Activated T-helper 17 cell treated with anti-CD3 and anti-CD28 coated beads, Interleukin-2, amount 50 U/mL, for 72 hours (primary cell): ENCODE measurements around the gene EPAS1. TPM values are rescaled to one million over a fixed set of nuclear protein-coding genes. Genes with fewer than 3 reads are reported as not detected.

ENCODE experiments used
- ATAC-seq: fragments of 150-1000 bp; cut with Tn5 transposase; replicated peaks from 2 replicates; pipeline ENCODE4 v1.10.0; 2021; ENCODE audit warnings: mild to moderate bottlenecking, moderate library complexity
- H3K27ac Mint-ChIP-seq: one replicate; pipeline ENCODE4 v1.8.0; 2022; ENCODE audit warnings: mixed read lengths
- H3K27me3 Mint-ChIP-seq: one replicate; pipeline ENCODE4 v1.8.0; 2022; ENCODE audit warnings: mixed read lengths
- H3K36me3 Mint-ChIP-seq: one replicate; pipeline ENCODE4 v1.8.0; 2022; ENCODE audit warnings: low read depth, mild to moderate bottlenecking, mixed read lengths
- H3K4me1 Mint-ChIP-seq: one replicate; pipeline ENCODE4 v1.8.0; 2022; ENCODE audit warnings: mixed read lengths
- H3K4me3 Mint-ChIP-seq: one replicate; pipeline ENCODE4 v1.8.0; 2022; ENCODE audit warnings: mild to moderate bottlenecking, mixed read lengths
- H3K9me3 Mint-ChIP-seq: one replicate; pipeline ENCODE4 v1.8.0; 2022; ENCODE audit warnings: mixed read lengths
- total RNA-seq, 2 donors: library from RNA; stranded (reverse); gene quantifications; one replicate each; pipeline ENCODE4 v1.2.3, GENCODE V29; 2022

EPAS1 gene
- total RNA-seq, 2 donors from 2014 or later: 53.7 to 210 TPM

- ATAC-seq: no peak
- H3K9me3 Mint-ChIP-seq: no peaks in the 10 kb centered on the region
- H3K4me3 Mint-ChIP-seq: no peak overlapping the region
- H3K27ac Mint-ChIP-seq: no peak overlapping the region
- H3K36me3 Mint-ChIP-seq: no peaks in the 10 kb centered on the region
- peaks cover 3% of the 10 kb centered on the region for H3K4me1 Mint-ChIP-seq
- H3K27me3 Mint-ChIP-seq: peaks cover 6% of the 10 kb centered on the region
Observed at GRCh38 chr2:46400016-46400415, 102.8 kb downstream of the EPAS1 start.

DNA sequence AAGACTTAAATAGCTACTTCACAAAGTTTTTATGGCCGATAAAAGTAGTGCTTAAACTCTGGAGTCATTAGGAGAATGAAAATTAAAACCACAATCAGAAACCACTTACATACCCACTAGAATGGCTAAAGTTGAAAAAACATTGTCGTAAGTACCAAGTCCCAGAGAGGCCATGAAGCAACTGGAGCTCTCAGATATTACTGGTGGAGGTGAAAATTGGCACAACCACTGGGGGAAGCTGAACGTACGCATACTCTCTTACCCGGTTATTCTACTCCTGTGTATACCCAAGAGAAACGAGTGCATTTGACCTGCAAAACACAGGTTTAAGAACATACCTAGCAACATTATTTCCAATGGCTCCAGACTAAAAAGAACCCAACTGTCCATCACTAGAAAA is 105.7 kb downstream of the EPAS1 start:
- Mint-ChIP-seq H3K4me3 (no peak overlapping the region), H3K4me1 (no peaks in the 10 kb centered on the region), H3K27me3 (peaks cover under 1% of the 10 kb centered on the region), H3K9me3 (no peaks in the 10 kb centered on the region), H3K27ac (no peak overlapping the region), H3K36me3 (no peaks in the 10 kb centered on the region)
- ATAC-seq: no peak

- Mint-ChIP-seq H3K27ac (no peak overlapping the region), H3K36me3 (no peaks in the 10 kb centered on the region), H3K4me3 (no peak overlapping the region), H3K27me3 (peaks cover 4% of the 10 kb centered on the region), H3K4me1 (no peaks in the 10 kb centered on the region), H3K9me3 (no peaks in the 10 kb centered on the region)
- no peak for ATAC-seq
Observed at GRCh38 chr2:46404181-46404759, 107.1 kb downstream of the EPAS1 start.

GRCh38 chr2:46407852-46408455 is 110.7 kb downstream of the EPAS1 start:
- H3K4me3 Mint-ChIP-seq: no peak overlapping the region
- H3K27ac Mint-ChIP-seq: no peak overlapping the region
- no peaks in the 10 kb centered on the region for H3K4me1 Mint-ChIP-seq
- H3K36me3 Mint-ChIP-seq: no peaks in the 10 kb centered on the region
- no peaks in the 10 kb centered on the region for H3K9me3 Mint-ChIP-seq
- H3K27me3 Mint-ChIP-seq: peaks cover 4% of the 10 kb centered on the region
- ATAC-seq: no peak

- Mint-ChIP-seq H3K4me1 (no peaks in the 10 kb centered on the region), H3K27me3 (peaks cover 4% of the 10 kb centered on the region), H3K4me3 (no peak overlapping the region), H3K36me3 (no peaks in the 10 kb centered on the region), H3K9me3 (no peaks in the 10 kb centered on the region), H3K27ac (no peak overlapping the region)
- ATAC-seq: no peak
Observed at GRCh38 chr2:46409756-46410155, 112.5 kb downstream of the EPAS1 start.

- Mint-ChIP-seq H3K36me3 (no peaks in the 10 kb centered on the region), H3K4me1 (no peaks in the 10 kb centered on the region), H3K27me3 (peaks cover 4% of the 10 kb centered on the region), H3K27ac (no peak overlapping the region), H3K9me3 (peaks cover 6% of the 10 kb centered on the region), H3K4me3 (no peak overlapping the region)
- no peak for ATAC-seq
Observed at GRCh38 chr2:46410273-46411244, 113.4 kb downstream of the EPAS1 start.

DNA sequence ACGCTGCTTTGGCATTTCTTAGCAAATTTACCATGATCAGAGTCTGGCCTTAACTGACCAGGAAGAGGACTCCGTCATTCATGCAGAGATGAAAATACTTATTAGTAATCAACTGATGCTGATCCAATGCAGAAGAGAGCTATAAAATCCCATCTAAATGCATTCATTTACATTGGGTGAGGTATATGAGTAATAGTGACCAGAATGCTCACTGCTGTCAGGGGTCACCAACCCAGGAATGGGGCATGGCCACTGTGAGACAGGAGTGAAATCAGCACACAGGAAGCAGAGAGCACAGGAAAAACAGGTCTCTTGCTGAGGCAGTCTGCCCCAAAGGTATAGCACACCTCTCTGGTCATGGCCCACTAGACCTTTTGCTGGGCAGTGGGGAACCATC is 114.0 kb downstream of the EPAS1 start:
- no peak overlapping the region for H3K4me3 Mint-ChIP-seq
- no peak overlapping the region for H3K27ac Mint-ChIP-seq
- no peaks in the 10 kb centered on the region for H3K4me1 Mint-ChIP-seq
- peaks cover 9% of the 10 kb centered on the region for H3K9me3 Mint-ChIP-seq
- peaks cover 4% of the 10 kb centered on the region for H3K27me3 Mint-ChIP-seq
- no peaks in the 10 kb centered on the region for H3K36me3 Mint-ChIP-seq
- ATAC-seq: no peak

DNA sequence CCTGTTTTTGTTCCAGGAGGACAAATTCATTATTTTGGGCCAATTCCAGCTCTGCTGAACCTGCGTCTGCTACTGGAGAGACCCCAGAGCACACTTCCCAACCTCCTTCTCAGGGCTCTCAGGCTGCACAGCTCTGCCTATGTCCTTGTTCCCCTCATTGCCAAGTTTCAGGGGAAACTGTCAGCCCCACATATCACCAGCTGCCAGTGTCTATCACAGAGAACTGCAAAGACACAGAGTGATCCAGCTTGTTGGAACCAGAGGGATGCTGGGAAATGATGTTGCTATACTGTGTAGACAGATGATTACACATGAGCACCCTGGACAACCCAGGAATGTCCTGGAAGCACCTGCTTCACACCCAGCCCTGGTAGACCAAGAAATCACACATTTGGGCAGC is 114.8 kb downstream of the EPAS1 start:
- Mint-ChIP-seq H3K36me3 (no peaks in the 10 kb centered on the region), H3K4me1 (no peaks in the 10 kb centered on the region), H3K27me3 (peaks cover 4% of the 10 kb centered on the region), H3K4me3 (no peak overlapping the region), H3K27ac (no peak overlapping the region), H3K9me3 (peaks cover 10% of the 10 kb centered on the region)
- no peak for ATAC-seq

DNA sequence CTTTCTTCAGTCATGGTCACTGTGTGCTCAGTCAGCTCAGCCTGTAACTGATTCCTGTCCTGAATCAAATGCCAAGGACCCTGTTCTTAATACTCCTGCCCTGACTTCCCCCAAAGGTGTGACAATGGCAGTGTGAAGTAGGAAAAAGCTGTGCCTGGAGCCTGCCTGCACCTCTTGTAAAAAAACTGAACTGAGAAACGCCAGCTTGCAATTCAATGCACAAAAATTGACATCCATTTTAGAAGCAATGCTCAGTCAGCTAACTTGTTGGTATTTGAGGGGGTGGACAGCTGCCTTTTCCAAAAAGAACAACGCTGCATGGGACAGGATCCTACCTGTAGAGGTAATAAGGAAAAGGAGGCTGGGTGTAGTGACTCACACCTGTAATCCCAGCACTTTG is 115.9 kb downstream of the EPAS1 start:
- peaks cover under 1% of the 10 kb centered on the region for H3K27me3 Mint-ChIP-seq
- no peak overlapping the region for H3K4me3 Mint-ChIP-seq
- H3K36me3 Mint-ChIP-seq: no peaks in the 10 kb centered on the region
- ATAC-seq: no peak
- H3K27ac Mint-ChIP-seq: no peak overlapping the region
- no peaks in the 10 kb centered on the region for H3K4me1 Mint-ChIP-seq
- H3K9me3 Mint-ChIP-seq: peaks cover 10% of the 10 kb centered on the region

GRCh38 chr2:46413631-46414030 is 116.4 kb downstream of the EPAS1 start:
- peaks cover 10% of the 10 kb centered on the region for H3K9me3 Mint-ChIP-seq
- H3K27me3 Mint-ChIP-seq: no peaks in the 10 kb centered on the region
- no peaks in the 10 kb centered on the region for H3K36me3 Mint-ChIP-seq
- no peak overlapping the region for H3K27ac Mint-ChIP-seq
- no peak for ATAC-seq
- H3K4me3 Mint-ChIP-seq: no peak overlapping the region
- H3K4me1 Mint-ChIP-seq: no peaks in the 10 kb centered on the region

DNA sequence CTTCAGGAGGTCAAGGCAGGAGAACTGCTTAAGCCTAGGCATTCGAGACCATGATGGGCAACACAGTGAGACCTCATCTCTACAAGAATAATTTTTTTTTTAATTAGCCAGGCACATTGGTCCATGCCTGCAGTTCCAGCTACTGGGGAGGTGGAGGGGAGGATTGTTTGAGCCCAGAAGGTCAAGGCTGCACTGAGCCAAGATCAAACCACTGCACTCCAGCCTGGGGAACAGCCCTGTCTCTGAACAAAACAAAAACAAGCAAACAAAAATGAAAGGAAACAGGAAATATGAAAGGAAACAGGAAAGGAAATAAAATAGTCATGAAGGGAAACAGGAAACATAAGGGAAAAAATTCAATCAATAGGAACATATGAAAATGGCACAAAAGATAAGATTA is 117.5 kb downstream of the EPAS1 start:
- Mint-ChIP-seq H3K4me1 (no peaks in the 10 kb centered on the region), H3K27ac (no peak overlapping the region), H3K4me3 (no peak overlapping the region), H3K27me3 (no peaks in the 10 kb centered on the region), H3K9me3 (peaks cover 10% of the 10 kb centered on the region), H3K36me3 (no peaks in the 10 kb centered on the region)
- no peak for ATAC-seq

DNA sequence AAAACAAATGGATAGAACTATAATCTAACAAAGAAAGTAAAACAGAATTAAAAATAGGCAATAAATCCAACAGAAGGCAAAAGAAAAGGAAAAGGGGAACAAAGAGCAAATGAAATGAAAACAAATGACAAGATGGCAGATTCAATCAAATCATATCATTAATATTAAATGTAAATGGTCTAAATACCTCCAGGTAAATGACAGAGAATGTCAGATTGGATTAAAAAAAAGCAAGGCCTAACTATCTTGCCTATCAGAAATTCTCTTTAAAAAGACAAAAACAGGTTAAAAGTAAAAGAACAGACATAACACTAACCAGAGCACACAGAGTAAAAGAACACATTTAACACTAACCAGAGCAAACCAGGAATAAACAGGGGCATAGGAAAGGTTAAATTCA is 119.1 kb downstream of the EPAS1 start:
- H3K4me3 Mint-ChIP-seq: no peak overlapping the region
- H3K36me3 Mint-ChIP-seq: no peaks in the 10 kb centered on the region

DNA sequence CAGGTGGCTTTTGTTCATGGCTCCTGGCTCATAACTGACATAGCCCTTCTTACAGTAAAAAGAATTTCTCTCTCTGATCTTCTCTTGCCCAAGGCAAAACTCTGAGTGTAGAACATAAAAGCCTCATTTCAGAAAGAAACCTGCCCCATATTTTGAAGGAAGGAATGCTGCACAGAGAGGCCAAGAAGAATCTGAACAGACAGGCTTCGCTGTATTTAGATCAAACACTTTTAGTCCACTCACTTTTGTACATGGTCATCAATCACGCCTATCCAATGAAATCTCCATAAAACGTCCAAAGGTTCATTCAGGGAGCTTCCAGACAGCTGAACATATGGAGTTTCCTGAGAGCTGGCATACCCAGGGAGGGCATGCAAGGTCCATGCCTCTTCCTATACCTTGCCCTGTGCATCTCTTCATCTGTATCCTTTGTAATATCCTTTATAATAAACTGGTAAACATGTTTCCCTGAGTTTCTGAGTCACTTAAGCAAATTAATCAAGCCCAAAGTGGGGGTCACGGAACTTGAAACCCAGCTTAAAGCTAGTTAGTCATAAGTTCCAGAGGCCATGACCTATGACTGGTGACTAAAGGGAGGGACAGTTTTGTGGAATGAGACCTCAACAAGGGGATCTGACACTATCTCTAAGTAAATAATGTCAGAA is 119.7 kb downstream of the EPAS1 start:
- Mint-ChIP-seq H3K27ac (no peak overlapping the region), H3K27me3 (no peaks in the 10 kb centered on the region), H3K4me1 (no peaks in the 10 kb centered on the region), H3K9me3 (peaks cover 10% of the 10 kb centered on the region), H3K36me3 (no peaks in the 10 kb centered on the region), H3K4me3 (no peak overlapping the region)
- ATAC-seq: peak; percentile 19

More for the DNA sequence above, 119.1 kb downstream of the EPAS1 start:
- peaks cover 10% of the 10 kb centered on the region for H3K9me3 Mint-ChIP-seq
- H3K4me1 Mint-ChIP-seq: no peaks in the 10 kb centered on the region
- no peak overlapping the region for H3K27ac Mint-ChIP-seq
- ATAC-seq: no peak
- H3K27me3 Mint-ChIP-seq: no peaks in the 10 kb centered on the region

DNA sequence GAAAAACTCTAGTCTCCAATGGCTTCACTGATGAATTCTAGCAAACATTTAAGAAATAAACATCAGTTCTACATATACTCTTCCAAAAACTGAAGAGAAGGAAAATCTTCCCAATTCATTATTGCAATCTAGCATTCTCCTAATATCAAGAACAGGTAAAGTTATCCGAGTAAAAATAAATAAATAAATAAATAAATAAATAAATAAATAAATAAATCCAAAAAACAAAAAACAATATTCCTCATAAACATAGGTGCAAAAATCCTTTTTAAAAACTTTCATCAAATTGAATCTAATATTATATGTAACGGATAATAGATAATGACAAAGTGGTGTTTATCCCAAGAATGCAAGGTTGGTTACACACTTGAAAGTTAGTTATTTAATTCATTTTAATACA is 123.7 kb downstream of the EPAS1 start:
- no peak for ATAC-seq
- Mint-ChIP-seq H3K27ac (no peak overlapping the region), H3K27me3 (no peaks in the 10 kb centered on the region), H3K9me3 (peaks cover 4% of the 10 kb centered on the region), H3K4me1 (no peaks in the 10 kb centered on the region), H3K4me3 (no peak overlapping the region), H3K36me3 (no peaks in the 10 kb centered on the region)
